ENCODE data around the gene DACH1. TPM values are rescaled to one million over a fixed set of nuclear protein-coding genes. Genes with fewer than 3 reads are reported as not detected.

DACH1 gene
- total RNA-seq, 2 experiments from 2014 or later: 0.71 to 0.89 TPM

GRCh38 chr13:71695662-71696061 is 171.3 kb downstream of the DACH1 start:
- H3K4me1 Mint-ChIP-seq (ENCODE audit: low read depth): peaks cover 5% of the 10 kb centered on the region
- CTCF ChIA-PET: interaction anchor here (1.3 kb wide), 1 partner anchor 8 kb away, joined by 3 read pairs; no protein-coding TSS in a partner anchor
- Histone ChIP-seq H3K36me3 (ENCODE audit: insufficient read depth, low read length) (no peaks in the 10 kb centered on the region), H3K4me3 (ENCODE audit: low read length) (no peak overlapping the region), H3K9me3 (ENCODE audit: control insufficient read depth in 1 of 2, insufficient read depth in 1 of 2, low read length in 2 of 2) (no peaks in the 10 kb centered on the region), H3K4me1 (ENCODE audit: insufficient read depth, low read length) (no peaks in the 10 kb centered on the region), H3K27ac (ENCODE audit: low read depth in 1 of 2, low read length in 2 of 2) (no peak overlapping the region), H3K27me3 (ENCODE audit: control insufficient read depth in 1 of 2, insufficient read depth in 2 of 2, low read length in 2 of 2) (no peaks in the 10 kb centered on the region)
- intact Hi-C loops (cut with DNase I, micrococcal nuclease): no loop called here
- POLR2A ChIA-PET: no interaction called here
- no peak for TF ChIP-seq CTCF (IDR thresholded peaks at IDR 0.05)
- no peaks in the 10 kb centered on the region for H3K9me3 Mint-ChIP-seq
- no peaks in the 10 kb centered on the region for H3K36me3 Mint-ChIP-seq (ENCODE audit: low read depth)
- DNase-seq: no peak
- no peaks in the 10 kb centered on the region for H3K27me3 Mint-ChIP-seq
- H3K4me3 Mint-ChIP-seq: no peak overlapping the region
- H3K27ac Mint-ChIP-seq: no peak overlapping the region
- ATAC-seq (ENCODE audit: poor library complexity): no peak

- peaks cover 0 to 3% of the 10 kb centered on the region in 2 experiments for H3K9me3 ChIP-seq (ENCODE audit: control insufficient read depth in 1 of 2, insufficient read depth in 1 of 2, low read length in 2 of 2)
- intact Hi-C loops (cut with DNase I, micrococcal nuclease): no loop called here
- TF ChIP-seq CTCF (IDR thresholded peaks at IDR 0.05): no peak
- H3K4me3 ChIP-seq (ENCODE audit: low read length): no peak overlapping the region
- no peaks in the 10 kb centered on the region for H3K36me3 ChIP-seq (ENCODE audit: insufficient read depth, low read length)
- DNase-seq (no peak), ATAC-seq (ENCODE audit: poor library complexity) (no peak)
- CTCF ChIA-PET: no interaction called here
- H3K27ac ChIP-seq (ENCODE audit: low read depth in 1 of 2, low read length in 2 of 2): no peak overlapping the region
- H3K9me3 Mint-ChIP-seq: no peaks in the 10 kb centered on the region
- H3K27me3 Mint-ChIP-seq: no peaks in the 10 kb centered on the region
- no peaks in the 10 kb centered on the region for H3K4me1 Mint-ChIP-seq (ENCODE audit: low read depth)
- H3K27me3 ChIP-seq (ENCODE audit: control insufficient read depth in 1 of 2, insufficient read depth in 2 of 2, low read length in 2 of 2): no peaks in the 10 kb centered on the region
- no peaks in the 10 kb centered on the region for H3K4me1 ChIP-seq (ENCODE audit: insufficient read depth, low read length)
- H3K4me3 Mint-ChIP-seq: no peak overlapping the region
- H3K36me3 Mint-ChIP-seq (ENCODE audit: low read depth): no peaks in the 10 kb centered on the region
- POLR2A ChIA-PET: no interaction called here
- H3K27ac Mint-ChIP-seq: no peak overlapping the region
These were observed 181.9 kb downstream of the DACH1 start for GRCh38 chr13:71685072-71685471.

GRCh38 chr13:71681901-71682613 is 184.9 kb downstream of the DACH1 start:
- no peaks in the 10 kb centered on the region for H3K27me3 Mint-ChIP-seq

More at GRCh38 chr13:71681901-71682613, 184.9 kb downstream of the DACH1 start:
- no peak overlapping the region for H3K4me3 ChIP-seq (ENCODE audit: low read length)
- Mint-ChIP-seq H3K4me3 (no peak overlapping the region), H3K9me3 (no peaks in the 10 kb centered on the region), H3K36me3 (ENCODE audit: low read depth) (no peaks in the 10 kb centered on the region), H3K27ac (no peak overlapping the region), H3K4me1 (ENCODE audit: low read depth) (no peaks in the 10 kb centered on the region)
- TF ChIP-seq CTCF (IDR thresholded peaks at IDR 0.05): no peak
- ATAC-seq (ENCODE audit: poor library complexity) (no peak), DNase-seq (no peak)
- H3K27me3 ChIP-seq (ENCODE audit: control insufficient read depth in 1 of 2, insufficient read depth in 2 of 2, low read length in 2 of 2): no peaks in the 10 kb centered on the region
- POLR2A ChIA-PET: no interaction called here
- no peaks in the 10 kb centered on the region for H3K9me3 ChIP-seq (ENCODE audit: control insufficient read depth in 1 of 2, insufficient read depth in 1 of 2, low read length in 2 of 2)
- H3K36me3 ChIP-seq (ENCODE audit: insufficient read depth, low read length): no peaks in the 10 kb centered on the region
- no peak overlapping the region for H3K27ac ChIP-seq (ENCODE audit: low read depth in 1 of 2, low read length in 2 of 2)
- CTCF ChIA-PET: no interaction called here
- intact Hi-C loops (cut with DNase I, micrococcal nuclease): no loop called here
- H3K4me1 ChIP-seq (ENCODE audit: insufficient read depth, low read length): no peaks in the 10 kb centered on the region

Measured in CD4-positive, alpha-beta T cell (primary cell).